Esophagus muscularis mucosa (tissue), 3 donors: ENCODE measurements around the gene ATP5PD.
"Not testable (repeated sequence)": the region's sequence is repeated elsewhere in the genome, so short reads cannot be mapped to it uniquely, and the experiment has no call there.

Experiments
- CTCF ChIP-seq, 3 experiments: fragments of 200-600 bp in 2 of 3; fragments of 450-650 bp in 1 of 3; sonication (generic) in 2 of 3; IDR thresholded peaks; one replicate each; pipeline ENCODE4 v1.5.1; 2017 to 2019; ENCODE audit warnings: antibody characterized with exemption in 3 of 3, mild to moderate bottlenecking in 2 of 3, moderate library complexity in 1 of 3
- POLR2A ChIP-seq: fragments of 450-650 bp; IDR thresholded peaks from one replicate; pipeline ENCODE4 v1.6.1; 2017; ENCODE audit warnings: antibody characterized with exemption, moderate library complexity, mild to moderate bottlenecking, low read depth
- POLR2AphosphoS5 ChIP-seq, 2 donors: sonication (generic); formaldehyde crosslinking; IDR thresholded peaks; one replicate each; pipeline ENCODE4 v1.6.1; 2017; ENCODE audit warnings: antibody characterized with exemption in 2 of 2

DNA sequence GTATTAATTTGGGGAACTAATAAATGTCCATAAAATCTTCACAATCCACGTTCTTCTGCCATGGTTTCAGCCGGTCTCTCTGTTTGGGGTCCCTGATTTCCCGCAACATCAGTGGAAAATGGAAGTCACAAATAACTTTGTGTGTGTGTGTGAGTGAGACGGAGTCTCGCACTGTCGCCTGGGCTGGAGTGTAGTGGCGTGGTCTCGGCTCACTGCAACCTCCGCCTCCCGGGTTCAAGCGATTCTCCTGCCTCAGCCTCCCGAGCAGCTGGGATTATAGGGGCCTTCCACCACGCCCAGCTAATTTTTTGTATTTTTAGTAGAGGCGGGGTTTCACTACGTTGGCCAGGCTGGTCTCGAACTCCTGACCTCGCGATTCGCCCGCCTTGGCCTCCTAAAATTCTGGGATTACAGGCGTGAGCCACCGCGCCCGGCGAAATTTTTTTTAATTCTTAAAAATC lies 793 bp downstream of the ATP5PD start:
- not testable (repeated sequence) for TF ChIP-seq CTCF (IDR thresholded peaks at IDR 0.05); POLR2AphosphoS5 (IDR thresholded peaks at IDR 0.05); POLR2A
